Mammary epithelial cell (primary cell): ENCODE measurements around the gene TALDO1.

Source experiments
- CTCF ChIP-seq, 2 donors: IDR thresholded peaks in 1 of 2; conservative IDR thresholded peaks in 1 of 2; 2 replicates each; pipeline ENCODE4 v1.5.1; 2011 to 2012; ENCODE audit warnings: inconsistent platforms in 2 of 2, low read length in 2 of 2, mild to moderate bottlenecking in 2 of 2, control low read depth in 1 of 2, low read depth in 1 of 2; ENCODE audit not compliant: insufficient read depth in 1 of 2; ENCODE audit errors: extremely low read depth in 1 of 2
- EZH2 ChIP-seq: IDR thresholded peaks from 2 replicates; pipeline ENCODE4 v1.6.1; 2012; ENCODE audit warnings: low read length, inconsistent platforms, borderline replicate concordance

GRCh38 chr11:796565-797295, 49.5 kb downstream of the TALDO1 start:
- no peak for TF ChIP-seq CTCF (conservative IDR thresholded peaks at IDR 0.05 in 1 of 2, IDR thresholded peaks at IDR 0.05 in 1 of 2; ENCODE audit: extremely low read depth in 1 of 2, insufficient read depth in 1 of 2, low read depth in 1 of 2, low read length in 2 of 2)
- no peak for TF ChIP-seq EZH2
